Smooth muscle cell (in vitro differentiated cells): ENCODE measurements around the gene CCDC187. TPM values are rescaled to one million over a fixed set of nuclear protein-coding genes. Genes with fewer than 3 reads are reported as not detected.

Source experiments
- DNase-seq: peaks from one replicate; lab custom pipeline; 2025; ENCODE audit not compliant: unreplicated experiment; lab: John Stamatoyannopoulos, UW
- H2AFZ ChIP-seq: fragments of 200-600 bp; sonication (generic); 2 replicates; pipeline ENCODE4 v1.6.0; 2016; ENCODE audit warnings: antibody characterized with exemption, low read depth, mild to moderate bottlenecking
- H3F3A ChIP-seq: fragments of 200-600 bp; sonication (generic); 2 replicates; pipeline ENCODE4 v1.6.0; 2017; ENCODE audit warnings: antibody characterized with exemption, low read depth
- H3K27ac ChIP-seq: fragments of 200-600 bp; sonication (generic); 2 replicates; pipeline ENCODE4 v1.5.1; 2016; ENCODE audit warnings: low read depth, mild to moderate bottlenecking
- H3K27me3 ChIP-seq: fragments of 200-600 bp; sonication (generic); 2 replicates; pipeline ENCODE4 v1.6.1; 2016; ENCODE audit warnings: low read depth, mild to moderate bottlenecking
- H3K36me3 ChIP-seq: fragments of 200-600 bp; sonication (generic); 2 replicates; pipeline ENCODE4 v1.5.1; 2016; ENCODE audit warnings: low read depth
- H3K4me1 ChIP-seq: fragments of 200-600 bp; sonication (generic); 2 replicates; pipeline ENCODE4 v1.5.1; 2016; ENCODE audit warnings: low read depth
- H3K4me2 ChIP-seq: fragments of 200-600 bp; sonication (generic); 2 replicates; pipeline ENCODE4 v1.6.0; 2016; ENCODE audit warnings: mild to moderate bottlenecking
- H3K4me3 ChIP-seq: fragments of 200-600 bp; sonication (generic); 2 replicates; pipeline ENCODE4 v1.5.1; 2016; ENCODE audit warnings: mild to moderate bottlenecking
- H3K79me2 ChIP-seq: fragments of 200-600 bp; sonication (generic); 2 replicates; pipeline ENCODE4 v1.6.0; 2016; ENCODE audit warnings: low read depth, mild to moderate bottlenecking
- H3K9ac ChIP-seq: fragments of 200-600 bp; sonication (generic); 2 replicates; pipeline ENCODE4 v1.6.0; 2016; ENCODE audit warnings: low read depth
- H3K9me3 ChIP-seq: fragments of 200-600 bp; sonication (generic); replicated peaks from 2 replicates; pipeline ENCODE4 v1.5.1; 2016; ENCODE audit warnings: low read depth
- H4K20me1 ChIP-seq: fragments of 200-600 bp; sonication (generic); 2 replicates; pipeline ENCODE4 v1.6.0; 2016; ENCODE audit warnings: low read depth
- CTCF ChIP-seq: fragments of 200-600 bp; sonication (generic); IDR thresholded peaks from 2 replicates; pipeline ENCODE4 v1.5.1; 2017; ENCODE audit warnings: borderline replicate concordance, mild to moderate bottlenecking, antibody characterized with exemption; ENCODE audit not compliant: insufficient read depth, poor library complexity, severe bottlenecking
- WGBS: methylation state at CpG from one replicate; pipeline ENCODE4 v1.1.7; 2016; ENCODE audit warnings: low lambda C conversion rate; 5-methylcytosine and 5-hydroxymethylcytosine counted together
- polyA plus RNA-seq: library from polyadenylated mRNA; unstranded; fragments of >200 nt; fragmentation: Nextera tagmentation; extraction: Ambion mirVana; gene quantifications from 2 replicates; pipeline ENCODE4 v1.2.1, GENCODE V29; 2016
- total RNA-seq: library from RNA; depleted of rRNA; stranded (reverse); fragments of >200 nt; gene quantifications from 2 replicates; pipeline ENCODE4 v1.2.3, GENCODE V29; 2014

Gene CCDC187
- total and polyA plus RNA-seq, 2 experiments from 2014 or later, result 0.10 TPM; not detected in 1

DNA sequence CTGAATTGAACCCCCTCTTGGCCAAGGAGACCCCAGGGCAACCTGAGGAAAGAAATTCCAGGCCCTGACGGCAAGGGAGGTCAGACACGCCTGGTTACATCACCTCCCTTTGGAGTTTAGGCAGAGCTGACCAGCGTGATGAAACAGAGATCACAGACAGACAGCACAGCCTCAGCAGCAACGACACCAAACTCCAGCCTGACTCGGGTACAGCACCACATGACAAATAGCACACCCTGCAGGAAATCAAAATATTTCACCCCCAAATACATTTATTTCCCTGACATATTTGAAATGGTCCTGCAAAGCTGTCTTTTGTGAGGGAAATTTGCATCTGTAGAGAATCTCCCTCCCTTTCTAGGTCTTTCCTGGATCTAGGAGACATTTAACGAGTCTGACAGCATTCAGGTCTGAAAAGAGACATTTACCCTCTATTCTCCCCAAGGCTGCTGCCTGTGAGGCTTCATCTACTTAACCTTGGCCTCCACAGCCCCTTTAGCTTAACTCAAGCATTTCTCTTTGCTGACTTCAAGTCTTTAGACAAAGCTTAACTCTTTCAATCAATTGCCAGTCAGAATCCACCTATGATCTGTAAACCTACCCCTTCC lies 60.9 kb downstream of the CCDC187 start:
- no peak overlapping the region for H3K9ac ChIP-seq
- TF ChIP-seq CTCF, result no peak
- peaks cover 63% of the 10 kb centered on the region for H4K20me1 ChIP-seq
- no peaks in the 10 kb centered on the region for H3K9me3 ChIP-seq
- H3K36me3 ChIP-seq, result no peaks in the 10 kb centered on the region
- WGBS, result 58% methylated on average over 6 of the region's 6 CpGs
- peaks cover 16% of the 10 kb centered on the region for H3K4me1 ChIP-seq
- no peaks in the 10 kb centered on the region for H3F3A ChIP-seq
- no peak overlapping the region for H3K4me3 ChIP-seq
- H3K4me2 ChIP-seq, result no peak overlapping the region
- no peak overlapping the region for H2AFZ ChIP-seq
- H3K27me3 ChIP-seq, result no peaks in the 10 kb centered on the region
- DNase-seq, result no peak
- H3K79me2 ChIP-seq, result peaks cover 9% of the 10 kb centered on the region
- H3K27ac ChIP-seq, result no peak overlapping the region

GRCh38 chr9:136242248-136242647 lies 61.6 kb downstream of the CCDC187 start:
- TF ChIP-seq CTCF, result no peak
- Histone ChIP-seq H3K4me3 (no peak overlapping the region), H3K9me3 (no peaks in the 10 kb centered on the region), H3K4me1 (peaks cover 16% of the 10 kb centered on the region), H3K9ac (no peak overlapping the region), H3F3A (no peaks in the 10 kb centered on the region), H3K36me3 (no peaks in the 10 kb centered on the region), H2AFZ (no peak overlapping the region), H3K79me2 (peaks cover 9% of the 10 kb centered on the region), H3K4me2 (no peak overlapping the region), H4K20me1 (peaks cover 71% of the 10 kb centered on the region), H3K27ac (no peak overlapping the region), H3K27me3 (no peaks in the 10 kb centered on the region)
- no peak for DNase-seq
- 98% methylated on average over 8 of the region's 8 CpGs for WGBS

GRCh38 chr9:136241542-136241941 lies 62.4 kb downstream of the CCDC187 start:
- Histone ChIP-seq H4K20me1 (peaks cover 76% of the 10 kb centered on the region), H3K79me2 (peaks cover 9% of the 10 kb centered on the region), H2AFZ (no peak overlapping the region), H3K4me2 (no peak overlapping the region), H3K27ac (no peak overlapping the region), H3K36me3 (no peaks in the 10 kb centered on the region), H3K4me1 (peaks cover 16% of the 10 kb centered on the region), H3K27me3 (no peaks in the 10 kb centered on the region), H3K9me3 (no peaks in the 10 kb centered on the region), H3K9ac (no peak overlapping the region), H3F3A (no peaks in the 10 kb centered on the region), H3K4me3 (no peak overlapping the region)
- TF ChIP-seq CTCF, result no peak
- 98% methylated on average over 13 of the region's 13 CpGs for WGBS
- DNase-seq, result no peak

GRCh38 chr9:136240941-136241340 lies 63.0 kb downstream of the CCDC187 start:
- peaks cover 82% of the 10 kb centered on the region for H4K20me1 ChIP-seq
- H3K9me3 ChIP-seq, result no peaks in the 10 kb centered on the region
- no peak for DNase-seq
- H3K27me3 ChIP-seq, result no peaks in the 10 kb centered on the region
- H3K4me3 ChIP-seq, result no peak overlapping the region
- H3F3A ChIP-seq, result no peaks in the 10 kb centered on the region
- H3K79me2 ChIP-seq, result peaks cover 9% of the 10 kb centered on the region
- 97% methylated on average over 20 of the region's 20 CpGs for WGBS
- no peak overlapping the region for H3K4me2 ChIP-seq
- no peaks in the 10 kb centered on the region for H3K36me3 ChIP-seq
- peaks cover 14% of the 10 kb centered on the region for H3K4me1 ChIP-seq
- no peak overlapping the region for H3K27ac ChIP-seq
- no peak for TF ChIP-seq CTCF
- no peak overlapping the region for H2AFZ ChIP-seq
- H3K9ac ChIP-seq, result no peak overlapping the region
